GM23248 (cell line): Measurements from ENCODE around the gene FTH1. TPM values are rescaled to one million over a fixed set of nuclear protein-coding genes. Genes with fewer than 3 reads are reported as not detected.

Experiments
- DNase-seq: peaks from one replicate; pipeline ENCODE4 v3.0.0-alpha.2; 2015
- H2AFZ ChIP-seq: fragments of 200-600 bp; sonication (generic); 2 replicates; pipeline ENCODE4 v1.6.1; 2016; ENCODE audit warnings: antibody characterized with exemption
- H3F3A ChIP-seq: fragments of 200-600 bp; sonication (generic); 2 replicates; pipeline ENCODE4 v1.6.1; 2016; ENCODE audit warnings: mild to moderate bottlenecking, antibody characterized with exemption, mixed run types; ENCODE audit not compliant: insufficient read depth
- H3K27ac ChIP-seq: fragments of 200-600 bp; sonication (generic); 2 replicates; pipeline ENCODE4 v1.5.1; 2016; ENCODE audit warnings: mild to moderate bottlenecking
- H3K27me3 ChIP-seq: fragments of 200-600 bp; sonication (generic); replicated peaks from 2 replicates; pipeline ENCODE4 v1.6.1; 2016; ENCODE audit warnings: mild to moderate bottlenecking; ENCODE audit not compliant: insufficient read depth
- H3K36me3 ChIP-seq: fragments of 200-600 bp; sonication (generic); 2 replicates; pipeline ENCODE4 v1.6.1; 2016; ENCODE audit warnings: low read depth, mild to moderate bottlenecking
- H3K4me1 ChIP-seq: fragments of 200-600 bp; sonication (generic); 2 replicates; pipeline ENCODE4 v1.6.1; 2016; ENCODE audit warnings: mild to moderate bottlenecking; ENCODE audit not compliant: insufficient read depth
- H3K4me2 ChIP-seq: fragments of 200-600 bp; sonication (generic); one replicate; pipeline ENCODE4 v1.6.1; 2016; ENCODE audit warnings: mild to moderate bottlenecking; ENCODE audit not compliant: unreplicated experiment
- H3K4me3 ChIP-seq: fragments of 200-600 bp; sonication (generic); 2 replicates; pipeline ENCODE4 v1.5.1; 2016; ENCODE audit warnings: mild to moderate bottlenecking
- H3K79me2 ChIP-seq: fragments of 200-600 bp; sonication (generic); 2 replicates; pipeline ENCODE4 v1.6.1; 2016; ENCODE audit warnings: mild to moderate bottlenecking; ENCODE audit not compliant: insufficient read depth
- H3K9ac ChIP-seq: fragments of 200-600 bp; sonication (generic); 2 replicates; pipeline ENCODE4 v1.6.1; 2016; ENCODE audit warnings: mild to moderate bottlenecking
- H3K9me2 ChIP-seq: fragments of 200-600 bp; sonication (generic); 2 replicates; pipeline ENCODE4 v1.6.1; 2016; ENCODE audit warnings: mixed run types, mild to moderate bottlenecking, moderate library complexity; ENCODE audit not compliant: insufficient read depth
- H3K9me3 ChIP-seq: fragments of 200-600 bp; sonication (generic); one replicate; pipeline ENCODE4 v1.6.1; 2017; ENCODE audit warnings: low read depth
- H4K20me1 ChIP-seq: fragments of 200-600 bp; sonication (generic); 2 replicates; pipeline ENCODE4 v1.6.0; 2016; ENCODE audit not compliant: insufficient read depth
- EZH2 ChIP-seq: fragments of 200-600 bp; sonication (generic); IDR thresholded peaks from 2 replicates; pipeline ENCODE4 v1.6.1; 2018; ENCODE audit warnings: antibody characterized with exemption, mild to moderate bottlenecking; ENCODE audit not compliant: insufficient read depth, poor library complexity, severe bottlenecking
- EZH2phosphoT487 ChIP-seq: fragments of 200-600 bp; sonication (generic); IDR thresholded peaks from 2 replicates; pipeline ENCODE4 v1.6.1; 2018; ENCODE audit warnings: antibody characterized with exemption, moderate library complexity, mild to moderate bottlenecking, low read depth; ENCODE audit not compliant: insufficient read depth
- WGBS, 2 experiments: methylation state at CpG; one replicate each; pipeline ENCODE4 v1.1.6; 2015 to 2017; ENCODE audit warnings: low lambda C conversion rate in 2 of 2, low coverage in 1 of 2; ENCODE audit errors: missing lambda C conversion rate in 2 of 2; 5-methylcytosine and 5-hydroxymethylcytosine counted together
- in situ Hi-C: fragments of 300-500 bp; cut with MboI; formaldehyde crosslinking; loops from 2 replicates; pipeline ENCODE4 v1.15.0; 2020
- polyA plus RNA-seq: library from polyadenylated mRNA; unstranded; fragments of >200 nt; fragmentation: Nextera tagmentation; extraction: Ambion mirVana; gene quantifications from 2 replicates; pipeline ENCODE4 v1.2.1, GENCODE V29; 2016
- total RNA-seq: library from RNA; depleted of rRNA; stranded (reverse); fragments of >200 nt; shearing (Covaris generic); gene quantifications from 2 replicates; pipeline ENCODE4 v1.2.3, GENCODE V29; 2014

The FTH1 gene
- total and polyA plus RNA-seq, 2 experiments from 2014 or later: 473 to 10,305 TPM

- Histone ChIP-seq H3K27ac (peak overlapping the region; percentile 99), H3K9ac (peak overlapping the region; percentile 85), H3K4me1 (peaks cover 53% of the 10 kb centered on the region), H3K36me3 (no peaks in the 10 kb centered on the region), H3K27me3 (no peaks in the 10 kb centered on the region), H3K79me2 (peaks cover 3% of the 10 kb centered on the region; the same call in 1 of the 2 replicates), H3K9me2 (no peaks in the 10 kb centered on the region), H3F3A (peaks cover 47% of the 10 kb centered on the region), H4K20me1 (no peaks in the 10 kb centered on the region), H3K4me2 (peak overlapping the region; percentile 74), H3K4me3 (peak overlapping the region; percentile 49; the same call in 1 of the 2 replicates), H3K9me3 (no peaks in the 10 kb centered on the region), H2AFZ (0 out of 2 replicates have a peak overlapping the region, but pooled peaks have one; percentile 17)
- in situ Hi-C loops: no loop called here
- no peak for DNase-seq
- WGBS, 2 experiments: 70 to 71% methylated on average over 10 of the region's 10 CpGs
- TF ChIP-seq EZH2 (no peak), EZH2phosphoT487 (no peak)
Observed at GRCh38 chr11:61973476-61974162, 6.2 kb upstream of the FTH1 start.

- Histone ChIP-seq H3K27ac (peak overlapping the region; percentile 99), H3K4me1 (peaks cover 48% of the 10 kb centered on the region), H3K79me2 (peaks cover 11% of the 10 kb centered on the region; the same call in 1 of the 2 replicates), H4K20me1 (no peaks in the 10 kb centered on the region), H3K9ac (peak overlapping the region; percentile 85), H3F3A (peaks cover 53% of the 10 kb centered on the region), H3K27me3 (no peaks in the 10 kb centered on the region), H2AFZ (peak overlapping the region; percentile 50), H3K9me2 (no peaks in the 10 kb centered on the region), H3K9me3 (no peaks in the 10 kb centered on the region), H3K4me2 (peak overlapping the region; percentile 74), H3K36me3 (no peaks in the 10 kb centered on the region), H3K4me3 (peak overlapping the region; percentile 49)
- peak; percentile 87 for DNase-seq
- 39% methylated on average over 11 of the region's 11 CpGs for WGBS, 2 experiments
- in situ Hi-C loops: no loop called here
- no peak for TF ChIP-seq EZH2phosphoT487
- no peak for TF ChIP-seq EZH2
Observed at GRCh38 chr11:61972672-61973475, 5.4 kb upstream of the FTH1 start.

GRCh38 chr11:61972112-61972671, 4.8 kb upstream of the FTH1 start:
- peaks cover 48% of the 10 kb centered on the region for H3K4me1 ChIP-seq
- DNase-seq: no peak
- H3K27me3 ChIP-seq: no peaks in the 10 kb centered on the region
- peak overlapping the region; percentile 74 for H3K4me2 ChIP-seq
- WGBS, 2 experiments: 42 to 43% methylated on average over 7 of the region's 7 CpGs
- H4K20me1 ChIP-seq: no peaks in the 10 kb centered on the region
- peak overlapping the region; percentile 49 for H3K4me3 ChIP-seq
- no peaks in the 10 kb centered on the region for H3K9me3 ChIP-seq
- peaks cover 53% of the 10 kb centered on the region for H3F3A ChIP-seq
- peak overlapping the region; percentile 50 for H2AFZ ChIP-seq
- no peaks in the 10 kb centered on the region for H3K9me2 ChIP-seq
- in situ Hi-C loops: no loop called here
- H3K36me3 ChIP-seq: no peaks in the 10 kb centered on the region
- TF ChIP-seq EZH2 (no peak), EZH2phosphoT487 (no peak)
- peaks cover 13% of the 10 kb centered on the region; the same call in 1 of the 2 replicates for H3K79me2 ChIP-seq
- H3K27ac ChIP-seq: peak overlapping the region; percentile 99
- H3K9ac ChIP-seq: peak overlapping the region; percentile 85
